ENCODE results near the gene SFMBT2.

The SFMBT2 gene

GRCh38 chr10:7298495-7298894 lies 112.3 kb downstream of the SFMBT2 start:
- no peak for DNase-seq (ENCODE audit: low spot score)

- DNase-seq (ENCODE audit: low spot score) = no peak
Observed at GRCh38 chr10:7297094-7297493, 113.7 kb downstream of the SFMBT2 start.

GRCh38 chr10:7296648-7297047 lies 114.2 kb downstream of the SFMBT2 start:
- no peak for DNase-seq (ENCODE audit: low spot score)

DNA sequence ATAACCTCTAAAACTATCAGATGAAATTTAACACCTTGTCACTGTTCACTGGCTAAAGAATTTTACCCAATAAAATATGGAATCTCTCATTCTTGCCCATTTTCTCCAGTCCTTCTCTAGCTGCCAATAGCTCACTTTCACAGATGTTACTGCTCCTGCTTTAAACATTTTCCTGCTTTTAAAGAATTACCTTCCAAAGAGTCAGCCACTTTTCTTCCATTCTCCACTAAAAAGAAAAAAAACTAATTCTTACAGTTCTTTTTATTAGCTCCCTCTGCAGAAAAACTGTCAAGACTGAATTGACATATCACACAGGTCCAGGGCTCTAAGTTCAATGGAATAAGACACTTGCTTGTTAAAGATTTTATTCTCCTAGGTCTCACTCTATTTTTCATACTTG lies 114.8 kb downstream of the SFMBT2 start:
- no peak for DNase-seq (ENCODE audit: low spot score)

- DNase-seq (ENCODE audit: low spot score) = no peak
Observed at GRCh38 chr10:7293378-7293920, 117.4 kb downstream of the SFMBT2 start.

DNA sequence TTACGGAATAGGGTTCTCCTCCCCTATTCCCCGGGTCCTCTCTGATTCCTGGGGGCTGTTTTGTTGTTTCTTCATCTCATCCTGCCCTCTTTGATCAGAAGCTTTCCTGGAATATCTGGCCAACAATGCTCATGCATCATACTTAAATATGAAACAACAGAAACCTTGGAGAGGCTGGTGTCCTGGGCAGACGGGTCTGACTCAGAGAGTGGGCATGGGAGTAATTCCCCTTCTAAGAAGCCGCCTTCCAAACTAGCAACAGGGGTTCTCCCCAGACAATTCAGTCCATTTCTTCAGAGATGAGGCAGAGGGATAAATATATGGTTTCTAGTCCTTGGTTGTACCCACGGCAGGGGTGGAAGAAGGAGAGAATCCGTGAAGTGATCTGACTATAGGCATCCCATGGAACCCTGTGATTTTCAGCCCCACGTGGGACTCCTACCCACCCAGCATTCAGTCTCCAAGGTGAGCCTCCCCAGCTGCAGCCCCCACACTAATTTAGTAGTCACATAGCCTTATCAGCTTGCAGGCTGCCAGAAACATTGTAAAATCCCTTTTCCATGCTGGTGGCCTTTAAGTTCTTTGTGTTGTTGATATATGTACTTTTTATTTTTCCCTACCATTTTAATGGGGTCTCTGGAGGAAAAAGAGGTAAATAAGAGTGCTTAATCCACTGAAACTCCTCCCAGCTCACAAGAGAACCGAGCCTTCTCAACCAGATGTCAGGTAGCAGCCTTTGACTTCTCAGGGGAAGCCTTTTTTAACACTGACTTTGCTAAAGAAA lies 119.2 kb downstream of the SFMBT2 start:
- DNase-seq (ENCODE audit: low spot score) = no peak

DNA sequence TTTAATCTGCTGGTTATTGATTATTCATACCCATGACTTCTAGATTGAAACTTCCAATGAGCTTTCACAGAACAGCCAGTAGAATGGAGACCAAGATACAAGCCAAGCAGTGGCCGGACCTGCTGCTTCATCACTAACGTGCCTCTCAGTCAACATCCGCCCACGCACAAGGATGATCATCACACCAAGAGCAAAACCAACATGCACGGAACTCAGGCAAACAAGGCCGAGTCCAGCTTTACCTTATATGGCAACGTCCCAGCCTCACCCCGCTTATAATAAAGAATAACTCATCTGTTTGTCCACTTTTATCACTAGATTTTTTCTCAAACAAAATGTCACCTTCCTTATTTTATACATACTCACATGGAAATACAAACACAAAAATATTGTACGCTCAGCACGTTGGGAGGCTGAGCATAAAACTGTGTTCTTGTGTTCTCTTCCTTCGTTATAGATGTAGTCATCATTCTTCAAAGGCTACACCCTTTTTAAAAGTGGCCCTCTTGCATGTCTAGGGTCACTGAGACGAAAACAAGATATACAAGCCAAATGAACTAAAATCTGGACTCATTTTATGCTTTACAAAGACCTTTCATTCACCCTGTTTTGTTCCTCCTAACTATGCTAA lies 122.7 kb downstream of the SFMBT2 start:
- no peak for DNase-seq (ENCODE audit: low spot score)

GRCh38 chr10:7287377-7287776 lies 123.5 kb downstream of the SFMBT2 start:
- DNase-seq (ENCODE audit: low spot score) = no peak

DNA sequence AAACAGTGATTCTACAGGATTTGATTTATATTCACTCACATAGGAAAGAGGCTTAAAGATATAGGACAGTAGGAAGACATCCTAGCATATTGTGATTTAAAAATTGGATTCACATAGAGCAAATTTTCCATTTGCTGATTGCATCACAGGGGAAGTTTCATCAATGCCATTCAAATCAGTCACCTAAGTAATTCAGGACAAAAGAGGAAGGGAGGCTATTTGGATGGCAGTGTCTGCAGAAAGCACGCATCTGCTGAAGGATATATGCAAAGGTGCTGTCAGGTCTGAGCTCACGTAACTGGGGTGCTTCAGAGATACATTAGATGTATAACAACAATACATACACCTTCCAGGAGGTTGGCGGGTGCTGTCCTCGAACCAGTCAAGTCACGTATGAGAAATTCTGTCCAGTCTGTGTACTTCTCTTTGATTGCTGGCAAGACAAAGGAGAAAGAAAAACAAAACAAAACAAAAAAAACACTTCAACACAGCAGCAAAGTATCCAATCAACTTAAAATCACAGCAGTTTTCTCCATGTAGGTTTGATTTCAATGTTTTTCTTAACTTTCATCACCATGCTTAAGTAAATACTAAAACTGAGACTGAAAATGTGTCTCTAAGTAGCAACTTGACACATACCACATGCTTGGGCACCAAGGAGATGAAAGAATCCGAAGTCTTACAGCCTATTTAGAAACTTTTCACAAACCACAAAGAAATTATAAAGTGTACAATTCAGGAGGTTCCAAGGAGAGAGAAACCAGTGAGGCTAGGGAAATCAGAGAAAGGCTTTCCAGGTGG lies 125.1 kb downstream of the SFMBT2 start:
- DNase-seq (ENCODE audit: low spot score) = no peak

GRCh38 chr10:7283246-7283645 lies 127.6 kb downstream of the SFMBT2 start:
- no peak for DNase-seq (ENCODE audit: low spot score)

- DNase-seq (ENCODE audit: low spot score) = no peak
Observed at GRCh38 chr10:7282457-7282856, 128.4 kb downstream of the SFMBT2 start.

DNA sequence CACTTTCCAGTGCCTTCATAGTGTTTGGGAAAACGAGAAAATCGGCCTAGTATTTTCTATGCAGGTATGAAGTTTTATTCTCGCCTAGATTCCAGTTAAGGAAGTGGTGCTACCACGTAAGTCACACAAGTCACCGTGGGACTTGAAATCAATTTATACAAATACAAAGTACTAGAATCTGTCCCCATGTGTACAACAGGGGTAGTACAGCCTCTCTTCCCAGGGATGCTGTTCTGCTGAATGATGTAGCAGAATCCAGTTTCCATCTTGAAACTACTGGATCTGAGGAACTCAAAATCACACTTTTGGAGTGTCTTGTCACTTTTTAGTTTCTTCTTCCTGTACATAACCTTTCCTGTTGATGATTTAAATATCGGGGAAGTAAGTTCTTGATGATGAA lies 129.4 kb downstream of the SFMBT2 start:
- DNase-seq (ENCODE audit: low spot score) = no peak

DNA sequence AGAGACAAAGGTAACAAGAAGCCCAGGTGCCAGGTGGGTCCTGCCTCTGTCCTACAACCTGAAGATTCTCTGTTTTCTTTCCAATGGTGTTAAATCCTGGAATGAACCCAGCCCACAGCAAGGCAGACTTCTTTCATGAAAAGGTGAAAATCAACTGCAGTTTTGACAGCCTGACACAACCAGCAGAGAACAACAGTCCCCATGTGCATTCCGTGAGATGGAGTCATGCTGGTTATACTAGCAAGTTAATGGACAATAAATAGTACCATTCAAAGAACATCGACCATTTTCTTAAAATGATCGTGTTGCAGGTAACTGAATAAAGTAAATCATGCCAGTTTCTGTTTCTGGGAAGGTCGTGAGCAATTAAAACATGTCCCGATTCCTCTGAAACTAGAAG lies 131.5 kb downstream of the SFMBT2 start:
- DNase-seq (ENCODE audit: low spot score) = no peak

DNA sequence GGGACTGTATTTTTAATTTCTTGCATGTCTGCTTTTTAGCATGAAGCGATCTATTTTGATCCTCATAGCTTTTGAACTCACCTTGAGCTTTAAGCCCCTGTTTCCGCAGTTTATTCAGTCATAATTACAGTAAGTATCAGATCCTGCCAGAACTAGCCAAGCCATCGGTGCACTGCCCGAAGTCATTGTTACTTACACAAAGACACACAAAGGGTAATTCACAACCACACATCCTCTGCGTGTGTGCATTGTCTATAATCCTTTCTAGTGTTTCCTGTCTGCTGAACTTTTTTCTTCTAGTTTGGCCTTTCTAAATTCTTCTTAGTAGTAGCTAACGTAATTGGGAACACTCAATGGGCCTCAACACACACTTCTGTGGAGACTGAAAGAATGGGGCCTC lies 133.0 kb downstream of the SFMBT2 start:
- DNase-seq (ENCODE audit: low spot score) = no peak

DNA sequence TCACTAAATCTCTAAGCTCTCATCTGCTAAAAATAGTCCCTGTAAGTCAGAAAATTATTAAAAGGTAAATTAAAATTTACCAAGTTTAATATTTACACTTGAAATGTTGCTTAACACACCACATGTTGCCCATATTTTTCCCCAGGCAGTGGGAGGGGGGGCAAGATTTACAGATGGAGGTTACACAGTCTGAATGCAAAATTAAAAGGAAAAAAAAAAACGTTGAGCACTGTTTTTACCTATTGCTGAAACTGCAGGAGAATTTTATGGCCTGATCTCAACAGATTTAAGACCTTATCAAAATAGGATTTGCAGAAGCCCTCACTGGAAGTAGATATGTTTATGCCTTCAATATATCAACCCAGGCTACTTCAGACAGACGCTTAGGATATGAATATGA lies 133.4 kb downstream of the SFMBT2 start:
- no peak for DNase-seq (ENCODE audit: low spot score)

DNA sequence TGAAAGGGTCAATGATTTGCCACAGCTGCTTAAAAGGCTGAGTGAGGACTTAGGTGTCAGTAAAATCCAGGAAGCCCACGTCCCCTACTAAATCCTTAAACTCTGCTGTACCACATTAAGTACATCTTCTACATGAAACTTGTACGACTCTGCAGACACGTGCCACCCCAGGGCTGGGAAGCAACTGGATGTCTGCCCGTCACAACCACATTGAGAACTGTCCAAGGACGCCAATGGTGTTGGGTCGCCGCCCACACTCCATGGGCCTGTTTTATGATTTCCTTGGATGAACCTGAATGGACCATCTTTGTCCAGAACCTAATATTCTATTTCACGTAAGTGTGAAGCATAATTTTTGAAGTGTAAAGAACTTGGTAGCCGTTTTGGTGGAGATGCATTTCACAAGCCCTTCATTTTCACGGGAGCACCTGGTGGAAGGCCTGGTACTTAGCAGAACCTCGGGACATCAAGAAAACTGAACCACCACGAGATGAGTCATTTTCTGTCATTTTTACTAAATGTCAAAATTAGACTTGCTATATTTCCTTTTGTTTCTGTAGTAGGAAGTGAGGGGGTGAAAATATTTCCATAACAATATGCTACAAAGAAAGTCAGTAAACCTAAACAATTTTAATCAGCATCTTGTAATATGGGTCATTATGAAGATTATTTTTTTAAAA lies 134.9 kb downstream of the SFMBT2 start:
- DNase-seq (ENCODE audit: low spot score) = no peak

DNA sequence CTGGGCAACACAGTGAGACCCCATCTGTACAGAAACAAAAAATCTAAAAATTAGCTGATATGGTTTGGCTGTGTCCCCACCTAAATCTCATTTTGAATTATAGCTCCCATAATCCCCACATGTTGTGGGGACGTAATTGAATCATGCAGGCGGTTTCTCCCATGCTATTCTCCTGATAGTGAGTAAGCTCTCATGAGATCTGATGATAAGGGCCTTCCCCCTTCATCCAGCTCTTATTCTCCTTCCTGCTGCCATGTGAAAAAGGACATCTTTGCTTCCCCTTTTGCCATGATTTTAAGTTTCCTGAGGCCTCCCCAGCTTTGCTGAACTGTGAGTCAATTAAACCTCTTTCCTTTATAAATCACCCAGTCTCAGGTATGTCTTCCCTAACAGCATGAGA lies 136.5 kb downstream of the SFMBT2 start:
- no peak for DNase-seq (ENCODE audit: low spot score)

GRCh38 chr10:7272008-7272407 lies 138.8 kb downstream of the SFMBT2 start:
- DNase-seq (ENCODE audit: low spot score) = no peak

- DNase-seq (ENCODE audit: low spot score) = no peak
Observed at GRCh38 chr10:7269988-7270387, 140.8 kb downstream of the SFMBT2 start.

GRCh38 chr10:7267142-7267541 lies 143.7 kb downstream of the SFMBT2 start:
- DNase-seq (ENCODE audit: low spot score) = no peak

GRCh38 chr10:7265396-7266123 lies 145.3 kb downstream of the SFMBT2 start:
- no peak for DNase-seq (ENCODE audit: low spot score)
